ENCODE measurements around the gene GYG2.
"Not testable (repeated sequence)": the region's sequence is repeated elsewhere in the genome, so short reads cannot be mapped to it uniquely, and the experiment has no call there.

The GYG2 gene

DNA sequence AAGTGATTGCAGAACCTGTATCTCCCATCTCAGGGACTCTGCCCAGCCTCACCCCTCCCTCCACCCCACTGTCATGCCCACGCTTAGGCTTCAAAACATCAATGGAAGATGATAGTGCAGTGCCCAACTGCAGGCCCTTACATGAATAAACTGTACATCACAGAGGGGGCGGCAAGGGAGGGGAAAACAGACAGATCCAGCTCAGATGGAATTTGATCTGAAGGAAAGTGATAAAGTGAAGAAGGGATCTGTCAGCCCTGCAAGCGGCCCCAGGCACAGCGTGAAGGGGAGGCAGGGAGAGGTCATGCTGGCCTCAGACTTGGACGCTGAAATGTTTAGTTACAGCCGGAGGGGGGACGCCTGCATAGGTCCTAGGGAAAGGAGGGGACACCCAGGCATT lies 38.5 kb downstream of the GYG2 start:
- no peak for DNase-seq (ENCODE audit: low read depth, low spot score)

DNA sequence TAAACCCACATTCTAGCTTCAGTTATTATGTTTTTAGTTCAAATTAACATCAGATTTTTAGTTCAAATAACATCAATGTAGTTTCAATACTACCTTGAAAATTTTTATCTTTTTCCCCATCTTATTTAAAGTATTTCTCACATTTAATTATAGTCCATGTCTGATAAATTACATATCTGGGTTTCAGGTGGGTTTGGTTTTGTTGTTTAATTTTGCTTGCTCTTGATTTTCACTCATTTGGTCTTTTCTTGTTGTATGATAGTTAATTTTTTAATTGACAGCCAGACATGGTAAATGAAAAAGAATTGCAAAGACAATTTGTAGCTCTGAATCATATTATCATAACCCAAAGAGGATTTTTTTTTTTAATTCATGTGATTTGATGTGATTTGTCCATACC lies 41.9 kb downstream of the GYG2 start:
- DNase-seq (ENCODE audit: low read depth, low spot score): no peak

DNA sequence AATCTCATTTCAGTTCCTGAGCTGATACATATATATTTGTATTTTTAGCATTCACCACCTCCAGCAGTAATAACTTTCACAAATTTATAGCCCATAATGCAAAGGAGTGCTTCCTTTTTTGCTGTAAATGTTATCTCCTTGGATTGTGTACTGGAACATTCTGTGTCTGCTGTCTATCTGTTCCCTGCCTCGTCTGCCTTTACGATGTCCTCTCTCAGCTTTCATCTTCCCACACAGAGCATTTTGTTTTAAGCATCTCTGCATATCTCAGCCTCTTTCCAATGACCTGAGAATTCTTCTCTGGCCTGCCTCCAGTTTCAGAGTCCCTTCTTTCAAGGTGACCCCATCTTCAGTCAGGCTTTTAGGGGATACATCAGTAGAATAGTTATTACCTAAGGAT lies 43.1 kb downstream of the GYG2 start:
- DNase-seq (ENCODE audit: low read depth, low spot score): no peak

GRCh38 chrX:2872671-2873277 lies 44.0 kb downstream of the GYG2 start:
- no peak for DNase-seq (ENCODE audit: low read depth, low spot score)

DNA sequence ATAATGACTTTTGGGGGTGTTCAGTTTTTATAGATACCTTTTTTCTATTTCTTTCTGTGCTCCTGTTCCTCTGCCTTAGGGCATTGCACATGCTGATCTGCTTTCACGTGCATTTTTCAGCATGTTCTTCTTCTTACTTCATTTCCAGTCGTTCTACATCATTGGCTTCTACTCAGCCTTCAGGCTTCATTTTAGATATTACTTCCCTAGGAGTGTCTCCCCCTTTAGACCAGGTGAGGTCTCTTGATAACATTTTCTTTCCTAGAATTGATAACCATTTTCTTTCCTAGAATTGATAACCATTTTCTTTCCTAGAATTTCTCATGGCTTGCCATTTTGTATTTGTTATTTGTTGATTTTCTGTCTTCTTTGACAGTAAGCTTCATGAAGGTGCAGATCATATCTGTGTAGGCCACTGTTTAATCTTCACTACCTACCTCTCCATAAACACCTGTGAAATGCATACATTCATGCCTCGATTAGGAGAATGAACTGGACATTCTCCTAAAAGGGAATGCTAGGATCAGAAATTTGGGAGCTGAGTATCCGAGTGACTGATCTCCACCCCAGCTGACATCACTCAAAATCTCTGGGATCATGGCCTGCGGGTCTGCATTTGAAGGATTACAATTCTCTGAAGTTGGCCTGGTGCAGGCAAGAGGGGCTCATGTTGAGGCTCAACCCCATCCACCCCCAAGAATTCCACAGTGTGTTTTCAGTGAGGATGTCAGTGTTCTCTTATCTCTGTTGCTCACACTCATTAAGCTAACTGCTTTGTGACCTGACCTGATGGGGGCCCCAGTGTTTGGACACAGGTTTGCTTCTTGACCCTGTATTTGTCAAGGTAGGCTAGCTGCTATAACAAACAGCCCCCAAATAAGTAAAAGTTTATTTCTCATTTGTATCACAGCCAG lies 45.7 kb downstream of the GYG2 start:
- no peak for DNase-seq (ENCODE audit: low read depth, low spot score)

GRCh38 chrX:2875136-2875481 lies 46.4 kb downstream of the GYG2 start:
- no peak for DNase-seq (ENCODE audit: low read depth, low spot score)

DNA sequence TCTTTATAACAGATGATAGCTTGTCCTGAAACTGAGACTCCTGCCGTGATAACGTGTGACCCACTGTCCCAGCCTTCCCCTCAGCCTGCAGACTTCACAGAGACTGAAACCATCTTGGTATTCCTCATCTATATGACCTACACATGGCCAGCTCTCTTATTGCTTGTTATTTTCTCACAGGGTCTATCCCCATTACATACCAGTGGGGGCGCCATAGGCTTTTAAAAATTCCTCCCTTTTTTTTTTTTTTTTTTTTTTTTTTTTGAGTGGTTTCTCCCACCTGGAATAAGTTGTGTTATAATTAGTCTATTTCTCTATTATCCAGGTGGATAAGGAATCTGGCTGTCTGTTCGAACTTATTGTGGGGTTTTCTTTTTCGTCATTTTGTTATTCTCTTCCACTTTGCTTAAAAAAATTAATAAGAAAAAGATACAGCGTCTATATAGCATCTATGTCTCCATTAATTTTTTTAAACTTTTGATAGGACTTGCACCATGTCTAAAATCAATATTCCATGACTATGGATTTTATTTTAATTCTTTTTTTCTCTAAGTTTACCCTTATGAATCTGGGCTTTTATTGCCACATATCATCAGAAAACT lies 47.2 kb downstream of the GYG2 start:
- no peak for DNase-seq (ENCODE audit: low read depth, low spot score)

DNA sequence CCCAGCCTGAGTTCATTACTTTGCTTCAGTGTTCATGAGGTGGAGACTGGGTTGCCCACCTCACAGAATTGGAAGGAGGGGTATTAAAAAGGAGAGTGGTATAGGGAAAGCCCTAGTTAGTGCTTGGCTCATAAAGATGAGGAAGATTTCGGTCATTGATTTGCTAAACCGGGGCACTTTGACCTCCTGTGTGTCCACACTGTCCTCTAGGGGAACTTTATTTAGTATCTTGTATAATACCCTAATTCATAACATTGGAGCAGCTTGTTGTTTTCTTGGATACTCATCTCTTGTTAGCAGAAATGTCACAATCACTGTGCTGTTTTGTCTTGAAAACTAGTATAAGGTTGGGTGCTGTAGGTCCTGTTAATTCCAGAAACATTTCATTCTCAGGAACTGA lies 49.8 kb downstream of the GYG2 start:
- no peak for DNase-seq (ENCODE audit: low read depth, low spot score)

GRCh38 chrX:2879670-2880069 lies 50.9 kb downstream of the GYG2 start:
- DNase-seq (ENCODE audit: low read depth, low spot score): no peak

GRCh38 chrX:2883770-2884169 lies 55.0 kb downstream of the GYG2 start:
- DNase-seq (ENCODE audit: low read depth, low spot score): no peak

- no peak for DNase-seq (ENCODE audit: low read depth, low spot score)
These were observed 59.6 kb downstream of the GYG2 start for GRCh38 chrX:2888309-2888708.

- DNase-seq (ENCODE audit: low read depth, low spot score): no peak
These were observed 60.4 kb downstream of the GYG2 start for GRCh38 chrX:2889045-2889605.

DNA sequence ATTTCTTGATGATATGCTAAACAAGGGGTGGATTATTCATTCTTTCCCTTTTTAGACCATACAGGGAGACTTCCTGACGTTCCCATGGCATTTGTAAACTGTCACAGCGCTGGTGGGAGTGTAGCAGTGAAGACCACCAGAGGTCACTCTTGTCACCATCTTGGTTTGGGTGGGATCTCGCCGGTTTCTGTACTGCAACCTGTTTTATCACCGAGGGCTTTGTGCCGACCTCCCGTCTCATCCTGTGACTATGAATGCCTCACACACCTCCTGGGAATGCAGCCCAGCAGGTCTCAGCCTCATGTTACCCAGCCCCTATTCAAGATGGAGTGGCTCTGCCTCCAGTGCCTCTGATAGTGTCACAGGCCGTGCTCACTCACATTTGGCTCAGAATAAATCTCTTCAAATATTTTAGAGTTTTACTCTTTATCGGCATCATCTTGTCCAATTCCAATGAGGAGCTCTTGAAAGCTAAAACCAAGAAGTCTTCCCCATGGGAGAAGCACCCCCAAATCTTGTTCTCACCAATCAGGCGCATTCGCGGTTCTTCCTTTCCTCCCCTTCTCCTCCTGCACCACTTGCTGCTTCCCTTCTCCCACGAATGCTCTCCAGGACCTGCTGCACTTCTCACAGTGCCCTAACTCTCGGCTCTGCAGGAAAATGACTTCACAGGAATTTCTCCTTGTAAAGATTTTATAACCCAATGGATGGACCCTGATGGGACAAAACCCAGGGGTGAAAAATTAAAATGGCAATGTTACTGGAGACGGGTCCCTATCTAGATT lies 61.2 kb downstream of the GYG2 start:
- not testable (repeated sequence) for DNase-seq (ENCODE audit: low read depth, low spot score)

GRCh38 chrX:2890536-2891460 lies 62.1 kb downstream of the GYG2 start:
- DNase-seq (ENCODE audit: low read depth, low spot score): not testable (repeated sequence)

GRCh38 chrX:2892816-2893215 lies 64.1 kb downstream of the GYG2 start:
- no peak for DNase-seq (ENCODE audit: low read depth, low spot score)

DNA sequence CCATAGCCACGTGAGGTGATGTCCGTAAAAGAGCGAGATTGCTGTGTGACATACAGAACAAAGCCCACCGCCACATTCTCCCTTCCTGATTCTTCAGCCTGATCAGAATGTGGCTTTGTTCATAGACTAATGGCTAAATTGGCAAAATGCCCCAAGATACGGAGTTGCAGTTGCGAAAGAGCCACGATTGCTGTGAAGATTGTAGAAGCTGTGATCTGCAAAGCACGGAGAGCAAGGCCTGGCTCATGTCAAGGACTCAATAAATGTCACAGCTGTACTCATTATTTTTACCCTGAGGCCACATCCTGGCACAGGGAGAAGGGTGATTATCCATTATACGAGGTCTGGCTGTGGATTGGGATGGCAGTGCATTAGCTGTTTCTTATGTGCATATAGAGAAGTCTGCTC lies 66.2 kb downstream of the GYG2 start:
- DNase-seq (ENCODE audit: low read depth, low spot score): no peak

DNA sequence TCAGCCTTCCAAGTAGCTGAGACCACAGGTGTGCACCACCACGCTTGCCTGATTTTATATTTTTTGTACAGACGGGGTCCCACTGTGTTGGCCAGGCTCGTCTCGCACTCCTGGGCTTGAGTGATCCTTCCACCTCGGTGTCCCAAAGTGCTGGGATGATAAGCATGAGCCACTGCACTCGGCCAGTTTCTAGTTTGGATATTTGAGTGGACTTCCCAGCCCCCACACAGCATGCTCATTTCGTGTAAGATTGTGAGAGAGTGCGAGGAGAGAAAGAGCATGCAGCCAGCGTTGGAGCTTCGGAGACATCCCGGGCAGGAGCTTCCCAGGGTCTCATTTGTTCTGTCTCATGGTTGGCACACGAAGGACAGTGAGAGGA lies 68.6 kb downstream of the GYG2 start:
- DNase-seq (ENCODE audit: low read depth, low spot score): no peak

DNA sequence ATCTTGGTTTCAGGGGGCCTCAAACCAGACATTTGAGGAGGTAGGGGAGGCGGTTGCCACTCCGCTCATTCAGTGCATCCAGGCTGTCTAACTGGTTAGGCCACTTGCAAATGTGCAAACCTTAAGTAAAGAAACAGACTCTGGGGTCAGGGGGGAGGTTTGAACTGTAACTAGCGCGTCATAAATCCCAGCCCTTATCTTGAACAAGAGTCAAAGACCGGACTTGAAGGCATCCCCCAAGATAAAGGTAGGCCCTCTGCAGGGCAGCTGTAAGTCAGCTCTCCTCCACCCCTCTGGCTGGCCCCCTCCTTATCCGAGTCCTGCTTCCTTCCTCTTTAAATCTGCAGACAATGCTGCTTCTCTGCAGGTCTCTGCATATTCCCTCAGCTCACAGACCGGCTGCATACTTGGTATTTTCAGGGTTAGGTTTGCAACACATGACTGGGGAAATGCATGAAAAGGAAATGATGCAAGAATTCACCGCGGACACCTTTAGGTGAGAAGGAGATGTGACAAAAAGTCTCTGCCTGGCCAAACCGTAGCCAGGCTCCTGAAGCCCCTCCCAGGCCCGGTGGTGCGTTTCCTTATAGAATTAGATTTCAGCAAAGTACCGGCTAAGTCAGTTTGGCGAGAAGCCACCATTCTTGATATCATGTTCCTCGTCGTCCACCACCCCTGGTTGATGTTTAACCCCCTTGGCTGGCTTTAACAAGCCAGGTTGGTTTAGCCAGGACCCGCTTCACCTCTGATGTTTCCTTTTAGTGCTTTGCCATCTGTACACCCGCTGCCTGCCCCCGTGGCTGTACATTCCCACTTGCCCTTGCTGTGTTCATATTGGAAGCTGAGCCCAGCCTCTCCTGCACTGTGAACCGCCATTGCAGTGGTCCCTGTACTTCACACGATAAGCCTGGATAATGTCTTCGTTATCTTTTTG lies 69.2 kb downstream of the GYG2 start:
- not testable (repeated sequence) for DNase-seq (ENCODE audit: low read depth, low spot score)

DNA sequence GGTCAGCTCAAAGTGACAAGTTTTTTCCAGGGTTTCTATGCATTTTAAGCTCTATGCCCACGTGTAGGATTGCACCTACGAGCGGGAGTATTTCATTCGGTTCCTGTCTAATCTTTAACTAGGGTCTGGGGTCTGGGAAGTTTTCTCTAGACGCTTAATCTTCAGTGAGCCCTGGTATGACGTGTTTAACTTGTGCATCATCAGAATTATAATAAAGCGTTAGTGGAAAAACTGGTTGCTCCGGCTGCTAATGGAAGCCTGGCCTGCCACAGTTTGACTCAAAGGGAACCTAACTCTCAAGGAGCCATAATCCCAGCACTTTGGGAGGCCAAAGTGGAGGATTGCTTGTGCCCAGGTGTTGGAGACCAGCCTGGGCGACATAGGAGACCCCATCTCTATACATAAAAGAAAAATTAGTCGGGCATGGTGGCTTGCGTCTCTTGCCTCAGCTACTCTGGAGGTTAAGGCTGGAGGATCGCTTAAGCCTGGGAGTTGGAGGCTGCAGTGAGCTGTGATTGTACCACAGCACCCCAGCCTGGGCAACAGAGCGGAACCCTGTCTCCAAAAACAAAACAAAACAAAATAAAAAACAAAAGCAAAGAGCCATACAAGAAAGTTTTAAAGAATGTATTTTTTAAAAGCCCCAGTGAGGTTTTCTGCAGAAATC lies 70.2 kb downstream of the GYG2 start:
- DNase-seq (ENCODE audit: low read depth, low spot score): no peak
